B cell (primary cell): ENCODE data around the gene PSAT1. TPM values are rescaled to one million over a fixed set of nuclear protein-coding genes. Genes with fewer than 3 reads are reported as not detected.

Experiments used
- ATAC-seq: fragments of 200-7000 bp; cut with Tn5 transposase; one replicate; pipeline ENCODE4 v1.10.0; 2021; ENCODE audit warnings: low read depth, mild to moderate bottlenecking, moderate number of reproducible peaks, moderate library complexity
- CTCF ChIA-PET: fragments of 350-600 bp; sonication (Branson Sonifier 250); formaldehyde crosslinking; loops from one replicate; lab custom pipeline; 2021; ENCODE audit warnings: antibody characterized with exemption, inconsistent platforms; lab: Charles Lee
- POLR2A ChIA-PET: fragments of 350-600 bp; sonication (Branson Sonifier 250); formaldehyde crosslinking; loops from one replicate; lab custom pipeline; 2021; ENCODE audit warnings: antibody characterized with exemption; lab: Charles Lee
- DNase-seq: peaks from one replicate; pipeline ENCODE4 v3.0.0; 2013
- H2AFZ ChIP-seq: 2 replicates; pipeline ENCODE4 v1.6.1; 2012; ENCODE audit warnings: mild to moderate bottlenecking, low read depth, low read length; ENCODE audit not compliant: insufficient read depth, poor library complexity, severe bottlenecking
- H3K27ac ChIP-seq, 2 donors: 1 replicate in 1 of 2; 2 replicates in 1 of 2; pipeline ENCODE4 v1.5.1; 2012 to 2013; ENCODE audit warnings: low read length in 2 of 2, mild to moderate bottlenecking in 2 of 2, moderate library complexity in 1 of 2
- H3K27me3 ChIP-seq, 4 experiments: fragments of 200-600 bp in 1 of 4; sonication (generic) in 1 of 4; replicated peaks in 1 of 4; 1 replicate in 2 of 4; 2 replicates in 2 of 4; pipeline versions ENCODE4 v1.6.1 to v1.7.0; 2013 to 2016; ENCODE audit warnings: low read length in 3 of 4, mild to moderate bottlenecking in 2 of 4, mixed read lengths in 1 of 4, moderate library complexity in 1 of 4; ENCODE audit not compliant: insufficient read depth in 4 of 4, control insufficient read depth in 3 of 4; ENCODE audit errors: control extremely low read depth in 1 of 4
- H3K36me3 ChIP-seq, 2 experiments: replicated peaks in 1 of 2; 1 replicate in 1 of 2; 2 replicates in 1 of 2; pipeline versions ENCODE4 v1.6.1 to v1.7.1; 2013; ENCODE audit warnings: low read length in 1 of 2; ENCODE audit not compliant: insufficient read depth in 2 of 2, control insufficient read depth in 1 of 2; ENCODE audit errors: control extremely low read depth in 1 of 2, extremely low read depth in 1 of 2
- H3K4me1 ChIP-seq, 2 donors: fragments of 200-600 bp in 1 of 2; sonication (generic) in 1 of 2; 1 replicate in 1 of 2; 2 replicates in 1 of 2; pipeline versions ENCODE4 v1.5.1 to v1.6.1; 2013 to 2017; ENCODE audit warnings: low read length in 2 of 2; ENCODE audit not compliant: control insufficient read depth in 2 of 2, insufficient read depth in 2 of 2
- H3K4me2 ChIP-seq: replicated peaks from 2 replicates; pipeline ENCODE3; 2012; ENCODE audit warnings: mild to moderate bottlenecking, low read depth, low read length; ENCODE audit not compliant: poor library complexity, severe bottlenecking
- H3K4me3 ChIP-seq, 5 experiments: fragments of 200-600 bp in 1 of 5; sonication (generic) in 1 of 5; 1 replicate in 3 of 5; 2 replicates in 2 of 5; pipeline versions ENCODE4 v1.5.1 to v1.7.0; 2011 to 2016; ENCODE audit warnings: low read length in 4 of 5, mild to moderate bottlenecking in 4 of 5, low read depth in 2 of 5, control low read depth in 1 of 5, moderate library complexity in 1 of 5; ENCODE audit not compliant: insufficient read depth in 1 of 5; ENCODE audit errors: control extremely low read depth in 1 of 5, extremely low read depth in 1 of 5
- H3K79me2 ChIP-seq: fragments of 200-600 bp; sonication (generic); one replicate; pipeline ENCODE4 v1.6.0; 2016; ENCODE audit warnings: low read length; ENCODE audit not compliant: control insufficient read depth, insufficient read depth
- H3K9ac ChIP-seq: fragments of 200-600 bp; sonication (generic); 2 replicates; pipeline ENCODE4 v1.6.1; 2017; ENCODE audit warnings: mild to moderate bottlenecking, low read length, moderate library complexity
- H3K9me3 ChIP-seq, 3 donors: one replicate each; pipeline versions ENCODE4 v1.6.1 to v1.7.1; 2013; ENCODE audit warnings: low read length in 2 of 3; ENCODE audit not compliant: control insufficient read depth in 2 of 3, insufficient read depth in 1 of 3; ENCODE audit errors: control extremely low read depth in 1 of 3
- H4K20me1 ChIP-seq: 2 replicates; pipeline ENCODE4 v1.6.0; 2012; ENCODE audit warnings: mild to moderate bottlenecking, low read length; ENCODE audit not compliant: insufficient read depth, control insufficient read depth, poor library complexity, severe bottlenecking
- H3K27ac Mint-ChIP-seq: one replicate; pipeline ENCODE4 v1.8.0; 2021; ENCODE audit warnings: mixed read lengths
- H3K27me3 Mint-ChIP-seq: one replicate; pipeline ENCODE4 v1.8.0; 2021; ENCODE audit warnings: mixed read lengths
- H3K4me1 Mint-ChIP-seq: one replicate; pipeline ENCODE4 v1.8.0; 2021; ENCODE audit warnings: mixed read lengths
- H3K4me3 Mint-ChIP-seq: one replicate; pipeline ENCODE4 v1.8.0; 2021; ENCODE audit warnings: mixed read lengths
- H3K9me3 Mint-ChIP-seq: one replicate; pipeline ENCODE4 v1.8.0; 2022; ENCODE audit warnings: mixed read lengths; ENCODE audit not compliant: insufficient read depth
- CTCF ChIP-seq: fragments of 200-600 bp; IDR thresholded peaks from one replicate; pipeline ENCODE4 v1.8.0; 2022; ENCODE audit warnings: antibody characterized with exemption, mild to moderate bottlenecking
- EZH2 ChIP-seq: IDR thresholded peaks from 2 replicates; pipeline ENCODE4 v1.6.1; 2012; ENCODE audit warnings: borderline replicate concordance, low read depth, mild to moderate bottlenecking, moderate library complexity, low read length; ENCODE audit not compliant: insufficient read depth, poor library complexity, severe bottlenecking
- WGBS: methylation state at CpG from one replicate; pipeline ENCODE4 v1.1.5; 2013; ENCODE audit warnings: missing lambda C conversion rate; ENCODE audit not compliant: insufficient coverage; 5-methylcytosine and 5-hydroxymethylcytosine counted together
- intact Hi-C: fragments of 100-400 bp; cut with micrococcal nuclease; formaldehyde crosslinking; loops from one replicate; pipeline ENCODE4 v1.10.0; 2022
- polyA plus RNA-seq: library from polyadenylated mRNA; depleted of rRNA; stranded (reverse); fragments of >200 nt; gene quantifications from 2 replicates; pipeline ENCODE4 v1.2.3, GENCODE V29; 2012
- total RNA-seq, 2 donors: library from RNA; stranded (reverse); fragments of 120-200 nt in 1 of 2; gene quantifications; 1 replicate in 1 of 2; 2 replicates in 1 of 2; pipeline versions ENCODE4 v1.2.3 to v1.2.4, GENCODE V29; 2013 to 2022

Gene PSAT1
- total and polyA plus RNA-seq, 2 donors (not counting 1 experiment from before 2014, with no cell fraction given) = 0.61 to 5.0 TPM

- no peaks in the 10 kb centered on the region for H3K27me3 Mint-ChIP-seq
- POLR2A ChIA-PET = no interaction called here
- no peak overlapping the region for H3K27ac ChIP-seq
- TF ChIP-seq CTCF = no peak
- TF ChIP-seq EZH2 = no peak
- CTCF ChIA-PET = interaction anchor here (1.6 kb wide), 1 partner anchor 11 kb away, joined by 5 read pairs; no protein-coding TSS in a partner anchor
- intact Hi-C loops = no loop called here
- H3K4me3 Mint-ChIP-seq = no peak overlapping the region
- no peak overlapping the region for H3K4me3 ChIP-seq
- no peak overlapping the region for H2AFZ ChIP-seq
- no peak for ATAC-seq
- no peaks in the 10 kb centered on the region for H3K4me1 ChIP-seq
- no peaks in the 10 kb centered on the region for H3K9me3 ChIP-seq
- H3K27ac Mint-ChIP-seq = no peak overlapping the region
- H3K9me3 Mint-ChIP-seq = no peaks in the 10 kb centered on the region
- H3K27me3 ChIP-seq = no peaks in the 10 kb centered on the region
- no peak for DNase-seq
- H3K36me3 ChIP-seq = peaks cover 0 to 7% of the 10 kb centered on the region in 2 experiments
- H3K4me2 ChIP-seq = no peak overlapping the region
- no peaks in the 10 kb centered on the region for H3K4me1 Mint-ChIP-seq
- no peaks in the 10 kb centered on the region for H3K79me2 ChIP-seq
- H3K9ac ChIP-seq = no peak overlapping the region
- no peaks in the 10 kb centered on the region for H4K20me1 ChIP-seq
Measured at GRCh38 chr9:78249542-78249941, 47.4 kb upstream of the PSAT1 start.

GRCh38 chr9:78252616-78253015 lies 44.3 kb upstream of the PSAT1 start:
- Histone ChIP-seq H3K9ac (no peak overlapping the region), H3K4me3 (no peak overlapping the region), H3K9me3 (no peaks in the 10 kb centered on the region), H3K79me2 (no peaks in the 10 kb centered on the region), H3K36me3 (peaks cover 0 to 9% of the 10 kb centered on the region in 2 experiments), H3K27ac (no peak overlapping the region), H2AFZ (no peak overlapping the region), H3K4me2 (no peak overlapping the region), H4K20me1 (no peaks in the 10 kb centered on the region), H3K27me3 (no peaks in the 10 kb centered on the region), H3K4me1 (no peaks in the 10 kb centered on the region)
- intact Hi-C loops = no loop called here
- no CpG with 5 or more reads among the region's 1 CpG for WGBS
- no peak for DNase-seq
- Mint-ChIP-seq H3K4me1 (no peaks in the 10 kb centered on the region), H3K9me3 (no peaks in the 10 kb centered on the region), H3K4me3 (no peak overlapping the region), H3K27ac (no peak overlapping the region), H3K27me3 (no peaks in the 10 kb centered on the region)
- ChIA-PET POLR2A (no interaction called here), CTCF (no interaction called here)
- TF ChIP-seq EZH2 = no peak
- no peak for TF ChIP-seq CTCF
- no peak for ATAC-seq
